Fibroblast of mammary gland (primary cell): ENCODE data around the gene SYNRG.
"Not testable (repeated sequence)": the region's sequence is repeated elsewhere in the genome, so short reads cannot be mapped to it uniquely, and the experiment has no call there.

Source experiments
- DNase-seq: peaks from one replicate; pipeline ENCODE4 v3.0.0-alpha.2; 2010; ENCODE audit warnings: low read depth
- H3K4me3 ChIP-seq: 2 replicates; pipeline ENCODE4 v1.5.1; 2011; ENCODE audit warnings: low read depth, mild to moderate bottlenecking, low read length, moderate library complexity; ENCODE audit not compliant: control insufficient read depth
- TF ChIP-seq, protein P1 (sequence below): conservative IDR thresholded peaks from 2 replicates; pipeline ENCODE4 v1.5.1; 2011; ENCODE audit warnings: low read depth, low read length, inconsistent platforms; ENCODE audit not compliant: control insufficient read depth, insufficient read depth

SYNRG gene

DNA sequence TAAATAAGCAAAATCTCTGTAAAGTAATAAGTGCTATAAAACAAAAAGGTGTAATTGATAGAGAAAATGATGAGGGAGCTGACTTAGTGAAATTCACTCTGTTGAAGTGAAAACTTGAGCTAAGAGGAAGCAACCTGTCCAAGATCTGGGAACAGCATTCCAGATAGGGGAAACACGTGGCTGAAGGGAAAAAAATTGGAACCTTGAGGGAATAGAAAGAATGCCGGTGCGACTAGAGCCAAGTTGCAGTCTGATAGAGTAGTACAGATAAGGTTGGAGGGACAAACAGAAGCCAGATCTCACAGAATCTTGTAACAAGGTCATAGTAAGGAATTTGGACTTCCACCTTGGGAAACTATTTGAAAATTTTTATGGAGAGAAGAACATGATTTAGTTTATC lies 34.7 kb upstream of the SYNRG start:
- DNase-seq: no peak
- H3K4me3 ChIP-seq: peak overlapping the region; percentile 80
- TF ChIP-seq, protein P1, sequence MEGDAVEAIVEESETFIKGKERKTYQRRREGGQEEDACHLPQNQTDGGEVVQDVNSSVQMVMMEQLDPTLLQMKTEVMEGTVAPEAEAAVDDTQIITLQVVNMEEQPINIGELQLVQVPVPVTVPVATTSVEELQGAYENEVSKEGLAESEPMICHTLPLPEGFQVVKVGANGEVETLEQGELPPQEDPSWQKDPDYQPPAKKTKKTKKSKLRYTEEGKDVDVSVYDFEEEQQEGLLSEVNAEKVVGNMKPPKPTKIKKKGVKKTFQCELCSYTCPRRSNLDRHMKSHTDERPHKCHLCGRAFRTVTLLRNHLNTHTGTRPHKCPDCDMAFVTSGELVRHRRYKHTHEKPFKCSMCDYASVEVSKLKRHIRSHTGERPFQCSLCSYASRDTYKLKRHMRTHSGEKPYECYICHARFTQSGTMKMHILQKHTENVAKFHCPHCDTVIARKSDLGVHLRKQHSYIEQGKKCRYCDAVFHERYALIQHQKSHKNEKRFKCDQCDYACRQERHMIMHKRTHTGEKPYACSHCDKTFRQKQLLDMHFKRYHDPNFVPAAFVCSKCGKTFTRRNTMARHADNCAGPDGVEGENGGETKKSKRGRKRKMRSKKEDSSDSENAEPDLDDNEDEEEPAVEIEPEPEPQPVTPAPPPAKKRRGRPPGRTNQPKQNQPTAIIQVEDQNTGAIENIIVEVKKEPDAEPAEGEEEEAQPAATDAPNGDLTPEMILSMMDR: no peak

DNA sequence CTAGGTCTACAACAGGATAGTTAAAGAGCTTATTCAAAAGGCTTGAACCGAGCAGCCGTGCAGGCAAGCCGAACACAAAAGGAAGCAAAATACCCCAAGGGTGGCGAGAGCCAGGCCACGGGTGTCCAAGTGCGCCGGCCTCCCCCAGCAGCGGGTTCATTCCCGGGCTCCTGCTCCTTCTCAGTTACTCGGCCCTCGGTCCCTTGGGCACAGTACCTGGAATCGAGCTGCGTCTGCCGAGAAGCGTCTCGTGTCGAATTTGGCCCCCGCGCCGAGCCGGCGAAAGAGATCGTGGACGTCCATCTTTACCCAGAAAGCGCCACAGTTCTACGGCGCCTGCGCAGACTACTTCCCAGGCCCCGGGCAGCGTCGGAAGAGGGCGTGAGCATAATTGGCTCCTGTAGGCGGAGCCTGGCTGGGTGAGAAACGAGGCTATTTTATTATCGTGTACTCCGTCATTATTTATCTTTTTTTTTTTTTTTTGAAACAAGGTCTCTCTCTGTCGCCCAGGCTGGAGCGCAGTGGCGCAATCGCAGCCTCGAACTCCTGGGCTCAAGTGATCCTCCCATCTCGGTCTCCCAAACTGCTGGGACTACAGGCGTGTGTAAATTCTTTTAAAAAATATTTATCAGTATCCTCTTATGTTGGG lies 34.0 kb upstream of the SYNRG start, which contains the start of gene DDX52:
TSS of gene DDX52 (minus strand) at position 329 of the 649 bp plus-strand sequence. CDS start at position 303, 26 bp downstream.
- DNase-seq: peak; percentile 85
- TF ChIP-seq, protein P1: no peak
- H3K4me3 ChIP-seq: peak within 1 kb of the TSS; percentile 80

DNA sequence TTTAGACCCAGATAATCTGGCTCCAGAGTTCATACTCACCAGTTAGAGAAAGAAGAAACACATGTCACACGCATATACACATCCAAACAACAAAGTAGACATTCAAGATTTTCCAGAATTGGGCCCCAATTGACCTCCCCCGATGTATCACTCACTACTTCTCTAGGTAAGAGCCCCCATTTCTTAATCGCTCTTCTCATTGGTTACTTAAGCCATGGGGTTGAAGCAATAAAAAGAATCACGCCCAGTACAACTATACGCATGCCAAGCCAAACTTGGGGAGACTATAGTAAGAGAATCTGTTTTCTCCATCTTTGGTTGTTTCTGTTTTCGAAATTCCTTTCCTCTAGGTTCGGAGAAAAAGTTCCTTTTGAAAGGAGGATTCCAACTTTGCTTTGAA lies 33.5 kb upstream of the SYNRG start:
- peak; percentile 36 for DNase-seq
- H3K4me3 ChIP-seq: peak overlapping the region; percentile 80
- TF ChIP-seq, protein P1: no peak

DNA sequence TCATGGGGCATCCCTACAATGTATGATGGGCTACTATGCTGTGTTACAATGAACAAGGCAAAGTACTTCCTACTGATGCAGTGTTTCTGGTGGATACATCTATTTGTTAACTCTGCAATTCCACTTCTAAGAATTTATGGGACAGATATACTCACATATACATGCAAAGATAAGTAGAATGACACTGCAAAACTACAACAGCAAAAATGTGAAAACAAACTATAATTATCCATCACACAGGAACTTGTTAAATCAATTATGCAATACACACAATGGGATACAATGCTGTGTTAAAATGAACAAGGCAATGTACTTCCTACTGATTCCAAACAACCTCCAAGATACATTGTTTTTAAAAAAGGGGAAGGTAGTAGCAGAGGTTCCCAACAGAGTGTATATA lies 30.8 kb upstream of the SYNRG start:
- TF ChIP-seq, protein P1: no peak
- H3K4me3 ChIP-seq: no peak overlapping the region
- no peak for DNase-seq

DNA sequence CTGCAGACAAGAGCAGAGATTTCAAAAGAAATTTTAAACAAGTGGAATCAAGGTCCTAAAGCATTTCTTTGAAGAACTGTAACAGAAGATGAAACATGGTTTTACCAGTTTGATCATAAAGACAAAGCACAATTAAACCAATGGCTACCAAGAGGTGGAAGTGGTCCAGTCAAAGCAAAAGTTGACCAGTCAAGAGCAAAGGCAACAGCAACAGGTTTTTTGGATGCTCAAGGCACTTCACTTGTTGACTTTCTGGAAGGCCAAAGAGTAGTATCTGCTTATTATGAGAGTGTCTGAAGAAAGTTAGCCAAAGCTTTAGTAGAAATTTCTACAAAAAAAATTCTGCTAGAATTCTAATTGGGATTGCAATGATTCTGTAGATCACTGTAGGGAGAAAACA lies 28.7 kb upstream of the SYNRG start:
- TF ChIP-seq, protein P1: no peak
- no peak overlapping the region for H3K4me3 ChIP-seq
- no peak for DNase-seq

DNA sequence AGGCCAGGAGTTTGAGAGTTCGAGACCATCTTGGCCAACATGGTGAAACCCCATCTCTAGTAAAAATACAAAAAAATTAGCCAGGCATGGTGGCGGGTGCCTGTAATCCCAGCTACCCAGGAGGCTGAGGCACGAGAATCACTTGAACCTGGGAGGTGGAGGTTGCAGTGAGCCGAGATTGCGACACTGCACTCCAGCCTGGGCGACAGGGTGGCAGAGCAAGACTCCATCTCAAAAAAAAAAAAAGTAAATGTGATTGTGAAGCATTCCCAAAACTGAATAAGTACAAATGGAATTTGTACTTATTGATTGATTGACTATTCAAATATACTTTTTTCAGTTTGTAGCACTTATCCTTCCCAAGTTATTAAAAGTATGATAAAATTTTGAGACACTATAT lies 7.2 kb upstream of the SYNRG start:
- not testable (repeated sequence) for DNase-seq, H3K4me3 ChIP-seq

DNA sequence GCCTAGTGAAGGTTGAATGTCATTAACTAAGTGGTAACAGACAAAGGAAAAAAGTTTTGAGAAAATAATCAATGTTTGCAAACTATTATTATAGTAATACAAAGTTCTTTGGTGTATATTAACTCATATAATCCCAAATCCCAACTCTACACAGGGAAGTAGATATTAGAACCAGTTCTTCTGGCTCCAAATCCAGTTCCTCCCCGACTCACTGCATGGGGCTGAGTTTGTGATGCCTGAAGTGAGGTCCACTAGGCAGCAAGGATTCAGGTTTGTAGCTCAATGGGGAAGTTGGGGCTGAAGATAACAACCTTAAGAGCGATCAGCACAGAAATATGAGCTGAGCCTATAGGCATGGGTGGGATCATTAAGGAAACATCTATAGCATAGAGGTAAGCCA lies 5.6 kb upstream of the SYNRG start:
- DNase-seq: no peak
- no peak overlapping the region for H3K4me3 ChIP-seq
- TF ChIP-seq, protein P1: no peak
